HG03558 (cell line): ENCODE measurements around the gene BAIAP2.
"Not testable (repeated sequence)": the region's sequence is repeated elsewhere in the genome, so short reads cannot be mapped to it uniquely, and the experiment has no call there.

Experiments
- ATAC-seq: cut with Tn5 transposase; IDR thresholded peaks from one replicate; pipeline ENCODE4 v1.9.1; 2021; ENCODE audit warnings: moderate number of reproducible peaks; ENCODE audit not compliant: unreplicated experiment; ENCODE audit errors: extremely low read depth

The BAIAP2 gene

DNA sequence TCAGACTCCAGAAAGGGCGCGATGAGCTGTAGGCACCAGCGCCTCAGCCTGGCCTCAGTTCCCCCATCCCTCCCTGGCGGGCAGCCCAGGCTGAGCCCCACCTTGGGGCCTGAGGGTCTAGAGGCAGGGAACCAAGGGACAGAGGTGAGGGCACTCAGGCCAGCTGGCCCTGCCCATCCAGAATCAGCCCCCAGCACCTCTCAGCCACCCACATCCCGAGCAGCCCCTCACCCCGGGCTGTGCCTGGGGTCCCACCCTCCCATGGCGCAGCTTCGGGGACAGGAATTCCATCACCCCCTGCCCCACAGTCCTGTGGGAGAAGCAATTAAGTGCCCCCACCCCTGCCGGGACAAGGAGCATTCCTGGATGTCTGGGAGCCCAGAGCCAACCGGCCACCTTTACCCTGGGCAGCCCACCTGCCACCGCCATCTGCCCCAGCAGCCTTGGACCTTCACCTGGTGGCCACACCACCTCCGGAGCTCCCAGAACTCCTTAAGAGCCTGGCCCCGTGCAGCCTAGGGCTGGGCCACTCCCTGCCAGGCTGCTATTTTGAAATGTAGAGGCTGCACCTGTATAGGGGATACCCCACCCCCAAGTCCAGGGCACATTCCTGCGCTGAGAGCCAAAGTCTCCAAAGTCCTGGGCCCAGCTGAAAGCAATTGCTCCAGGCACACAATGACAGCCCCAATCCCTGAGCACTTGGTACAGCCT is 96.7 kb downstream of the BAIAP2 start:
- ATAC-seq: no peak

DNA sequence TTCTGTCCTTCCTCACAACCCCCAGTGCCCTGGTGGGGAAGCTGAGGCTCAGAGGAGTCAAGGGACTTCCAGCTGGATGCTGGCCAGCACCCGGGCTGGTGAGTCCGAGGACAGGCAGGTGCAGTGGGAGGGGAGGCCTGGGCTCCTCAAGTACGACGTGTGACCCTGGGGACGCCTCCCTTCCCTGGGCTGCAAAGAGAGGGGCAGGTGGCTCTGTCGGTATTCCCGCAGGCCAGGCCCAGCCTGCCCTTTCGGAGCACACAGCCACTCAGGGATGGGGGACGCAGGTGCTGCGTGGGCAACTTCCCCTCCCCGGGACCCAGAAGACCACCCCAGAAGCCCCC is 97.2 kb downstream of the BAIAP2 start:
- no peak for ATAC-seq

DNA sequence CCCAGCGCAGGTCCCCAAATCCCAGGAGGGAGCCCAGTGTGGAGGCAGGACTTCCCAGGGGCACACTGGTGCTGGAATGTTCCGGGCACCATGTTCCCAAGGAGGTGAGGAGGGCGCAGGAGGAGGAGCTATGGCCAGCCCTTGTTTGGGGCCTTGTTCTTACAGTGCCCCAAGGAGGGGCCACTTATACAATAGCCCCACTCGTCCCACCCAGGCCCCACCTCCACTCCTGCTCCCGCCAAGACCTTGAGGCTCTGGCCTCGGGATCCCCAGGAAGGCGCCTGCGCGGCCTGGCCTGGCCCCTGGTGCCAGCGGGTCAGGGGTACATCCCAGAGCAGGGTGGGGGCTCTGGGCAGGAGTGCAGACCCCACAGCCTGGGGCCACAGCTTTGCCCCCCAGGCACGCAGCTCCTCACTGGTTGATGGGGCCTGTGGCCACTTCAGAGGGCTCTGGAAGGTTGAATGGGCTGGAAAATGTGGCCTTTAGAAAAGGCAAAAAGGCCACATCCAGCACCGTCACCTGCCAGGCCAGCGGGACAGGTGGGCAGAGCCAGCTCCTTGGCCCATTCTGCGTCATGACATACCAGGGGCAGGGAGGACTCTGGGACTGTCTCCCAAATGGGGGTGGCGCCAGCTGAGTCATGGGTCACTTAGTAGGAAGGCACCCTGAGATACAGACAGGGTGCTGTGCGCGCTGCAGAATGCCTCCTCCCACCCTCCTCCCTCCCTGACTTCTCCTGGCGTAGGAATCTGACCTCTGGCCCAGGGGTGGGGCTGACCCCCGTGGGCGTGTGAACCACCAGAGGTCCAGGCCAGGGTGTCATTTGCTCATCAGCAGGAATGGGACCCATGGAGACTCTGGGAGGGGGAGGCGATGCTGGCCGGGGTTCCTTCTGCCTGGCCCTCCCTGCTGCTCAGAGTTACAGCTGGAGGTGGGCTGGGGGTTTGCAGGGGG is 98.1 kb downstream of the BAIAP2 start:
- no peak for ATAC-seq

DNA sequence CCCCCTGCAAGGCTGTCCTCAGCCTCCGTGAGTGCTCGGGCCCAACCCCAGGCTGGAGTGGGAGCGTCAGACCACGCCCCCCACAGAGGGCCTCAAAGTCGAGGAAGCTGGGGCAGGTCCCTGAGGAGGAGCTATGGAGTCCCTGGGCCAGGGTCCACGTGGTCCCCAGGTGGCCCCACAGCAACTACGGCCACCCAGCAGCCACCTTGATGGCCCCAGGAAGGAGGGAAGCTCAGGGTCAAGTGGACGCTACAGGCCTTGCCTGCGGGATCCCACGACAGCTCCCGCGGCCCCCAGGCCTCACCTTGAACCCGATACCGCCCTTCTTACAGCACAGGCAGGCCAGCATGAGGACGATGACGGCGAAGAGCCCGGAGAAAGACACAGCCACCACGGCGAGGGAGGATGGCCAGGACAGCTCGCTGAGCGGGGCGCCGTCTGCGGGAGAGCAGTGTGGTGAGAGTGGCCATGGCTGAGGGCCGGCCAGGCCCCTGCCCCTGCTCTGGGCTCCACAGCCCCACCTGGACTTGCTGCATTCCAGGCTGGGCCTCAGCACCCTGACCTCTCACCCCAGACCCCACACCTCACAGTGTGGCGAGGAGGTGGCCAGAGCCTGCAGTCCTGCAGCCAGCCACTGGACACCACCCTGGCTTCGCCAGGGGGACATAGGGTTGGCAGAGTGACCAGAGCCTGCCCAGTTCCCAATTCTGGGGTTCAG is 99.3 kb downstream of the BAIAP2 start:
- no peak for ATAC-seq

DNA sequence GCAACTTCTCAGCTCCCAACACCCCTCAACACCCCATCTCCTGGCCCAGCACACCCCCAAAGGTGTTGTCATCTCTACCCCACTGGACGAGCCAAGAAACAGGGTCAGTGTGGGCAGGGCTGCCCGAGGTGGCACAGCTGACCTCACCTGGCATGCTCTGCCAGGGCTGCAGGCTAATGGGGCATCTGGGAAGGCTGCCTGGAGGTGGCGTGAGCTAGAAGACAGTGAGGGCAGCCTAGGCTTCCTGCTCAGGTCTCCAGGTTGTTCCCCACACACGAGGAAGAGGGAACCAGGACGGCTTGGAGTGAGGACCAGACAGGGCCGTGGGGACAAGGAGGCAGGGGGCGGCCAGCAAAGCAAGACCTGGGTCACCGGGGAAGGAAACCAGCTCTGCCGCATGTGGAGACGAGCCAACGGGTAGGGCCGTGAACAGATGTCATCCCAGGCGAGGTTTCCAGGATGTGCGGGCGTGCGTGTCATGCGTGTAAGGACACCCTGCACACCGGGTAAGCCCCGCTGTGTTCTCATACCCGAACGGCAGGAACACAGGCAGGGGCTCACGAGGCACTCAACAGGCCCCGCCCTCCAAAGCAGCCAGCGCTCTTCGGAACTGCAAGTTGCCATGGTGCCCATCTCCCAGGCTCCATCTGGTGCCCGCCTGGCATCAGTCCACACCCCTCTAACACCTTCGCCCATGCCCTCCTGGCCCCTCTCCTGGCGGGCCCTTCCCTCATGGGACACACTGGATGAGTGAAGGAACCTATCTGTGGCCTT is 100.7 kb downstream of the BAIAP2 start:
- no peak for ATAC-seq

DNA sequence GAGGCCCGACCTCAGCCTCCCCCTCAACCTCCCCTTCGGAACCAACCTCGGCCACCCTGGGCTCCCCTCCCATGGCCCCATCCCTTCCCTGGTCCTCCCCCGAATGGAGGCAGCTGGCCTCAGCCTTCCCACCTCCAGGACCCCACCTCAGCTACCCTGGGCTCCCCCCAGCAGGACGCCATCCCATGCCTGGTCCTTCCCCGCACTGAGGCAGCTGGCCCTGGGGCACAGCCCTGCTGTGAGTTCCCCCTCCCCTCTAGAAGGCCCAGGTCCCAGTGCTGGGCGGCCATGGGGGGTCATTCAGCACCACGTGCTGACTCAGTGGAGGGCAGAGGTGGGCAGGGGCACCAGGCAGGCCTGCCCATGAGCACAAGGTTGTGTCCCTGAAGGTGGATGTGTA is 101.4 kb downstream of the BAIAP2 start:
- no peak for ATAC-seq

DNA sequence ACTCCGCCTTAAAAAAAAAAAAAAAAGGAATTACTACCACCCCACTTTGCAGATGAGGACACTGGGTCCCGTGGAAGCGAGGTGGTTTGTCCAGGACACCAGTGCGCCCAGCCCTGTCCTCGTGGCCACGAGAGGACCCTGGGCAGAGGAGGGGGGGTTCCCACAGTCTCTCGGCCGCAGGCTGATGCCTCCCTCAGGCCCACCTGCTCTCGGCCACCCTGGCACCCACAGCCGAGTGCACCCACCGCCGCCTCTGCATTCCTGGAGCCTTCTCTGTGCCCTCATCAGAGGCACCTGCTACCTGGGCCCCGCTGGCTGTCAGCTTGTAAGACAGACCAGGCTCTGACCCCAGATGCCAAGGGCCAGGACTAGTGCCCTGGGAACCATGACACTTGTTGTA is 102.3 kb downstream of the BAIAP2 start:
- ATAC-seq: no peak

DNA sequence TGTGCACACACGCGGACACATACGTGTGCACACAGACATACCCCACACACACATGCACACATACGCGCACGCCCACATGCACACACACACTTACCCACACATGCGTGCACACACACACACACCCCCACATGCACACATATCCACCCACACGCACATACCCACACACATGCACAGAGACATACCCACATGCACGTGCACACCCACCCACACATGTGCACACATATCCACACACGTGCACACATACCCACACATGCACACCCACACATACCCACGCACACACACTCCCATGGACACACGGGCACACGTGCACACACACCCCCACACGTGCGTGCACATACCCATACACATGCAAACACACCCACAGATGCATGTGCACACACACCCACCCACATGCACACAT is 103.1 kb downstream of the BAIAP2 start:
- no peak for ATAC-seq

DNA sequence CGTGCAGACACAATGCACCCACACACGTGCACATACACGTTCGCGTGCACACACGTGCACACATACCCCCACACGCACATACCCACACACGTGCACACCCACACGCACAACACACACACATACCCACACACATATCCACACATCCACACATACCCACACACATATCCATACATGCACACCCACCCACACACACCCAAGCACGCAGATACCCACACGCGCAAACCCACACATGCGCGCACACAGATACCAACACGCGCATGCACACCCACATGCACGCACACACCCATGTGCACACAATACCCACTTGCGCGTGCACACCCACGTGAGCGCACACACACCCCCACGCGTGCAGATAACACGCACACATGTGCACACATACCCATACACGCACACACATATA is 103.5 kb downstream of the BAIAP2 start:
- ATAC-seq: no peak

DNA sequence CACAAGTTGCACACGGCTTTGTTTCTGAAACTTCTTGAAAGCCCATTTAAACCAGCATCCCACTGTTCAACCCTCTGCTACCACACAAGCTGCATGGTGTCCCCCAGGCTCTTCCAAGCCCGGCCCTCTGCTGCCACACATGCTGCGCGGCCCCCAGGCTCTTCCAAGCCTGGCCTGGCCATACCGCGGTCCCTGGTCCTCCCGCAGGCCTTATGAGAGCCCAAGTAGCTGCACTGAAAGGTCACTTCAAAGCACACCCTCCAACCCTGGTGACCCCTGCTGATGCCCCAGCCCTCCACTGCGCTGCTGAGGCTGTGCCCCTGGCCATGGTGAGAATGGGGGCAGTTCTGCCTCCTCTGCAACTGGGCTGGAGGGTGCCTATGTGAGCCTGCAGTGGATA is 104.5 kb downstream of the BAIAP2 start:
- no peak for ATAC-seq

DNA sequence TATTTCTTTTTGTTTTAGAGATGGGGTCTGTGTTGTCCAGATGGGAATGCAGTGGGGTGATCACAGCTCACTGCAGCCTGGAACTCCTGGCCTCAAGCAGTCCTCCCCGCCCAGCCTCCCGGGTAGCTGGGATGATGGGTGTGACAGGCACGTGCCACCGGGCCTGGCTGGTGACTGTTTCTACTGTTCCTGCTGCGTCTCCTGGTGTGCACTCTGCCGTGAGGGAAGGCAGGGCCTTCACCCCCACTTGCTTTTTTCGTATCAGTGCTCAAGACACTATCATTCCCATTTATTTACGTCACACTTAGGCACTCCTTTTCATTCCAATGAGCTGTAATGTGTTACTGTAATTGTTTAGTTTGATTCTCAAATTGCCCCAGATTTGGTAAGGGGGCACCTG is 105.1 kb downstream of the BAIAP2 start:
- ATAC-seq: no peak

DNA sequence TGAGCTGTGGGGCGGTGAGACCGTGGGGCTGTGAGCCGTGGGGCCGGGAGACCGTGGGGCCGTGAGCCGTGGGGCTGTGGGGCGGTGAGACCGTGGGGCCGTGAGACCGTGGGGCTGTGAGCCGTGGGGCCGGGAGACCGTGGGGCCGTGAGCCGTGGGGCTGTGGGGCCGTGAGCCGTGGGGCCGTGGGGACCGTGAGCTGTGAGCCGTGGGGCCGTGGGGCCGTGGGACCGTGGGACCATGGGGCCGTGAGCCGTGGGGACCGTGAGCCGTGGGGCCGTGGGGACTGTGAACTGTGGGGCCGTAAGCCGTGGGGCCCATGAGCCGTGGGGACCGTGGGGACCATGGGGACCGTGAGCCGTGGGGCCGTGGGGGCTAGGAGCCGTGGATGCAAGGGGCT is 105.7 kb downstream of the BAIAP2 start:
- ATAC-seq: no peak

DNA sequence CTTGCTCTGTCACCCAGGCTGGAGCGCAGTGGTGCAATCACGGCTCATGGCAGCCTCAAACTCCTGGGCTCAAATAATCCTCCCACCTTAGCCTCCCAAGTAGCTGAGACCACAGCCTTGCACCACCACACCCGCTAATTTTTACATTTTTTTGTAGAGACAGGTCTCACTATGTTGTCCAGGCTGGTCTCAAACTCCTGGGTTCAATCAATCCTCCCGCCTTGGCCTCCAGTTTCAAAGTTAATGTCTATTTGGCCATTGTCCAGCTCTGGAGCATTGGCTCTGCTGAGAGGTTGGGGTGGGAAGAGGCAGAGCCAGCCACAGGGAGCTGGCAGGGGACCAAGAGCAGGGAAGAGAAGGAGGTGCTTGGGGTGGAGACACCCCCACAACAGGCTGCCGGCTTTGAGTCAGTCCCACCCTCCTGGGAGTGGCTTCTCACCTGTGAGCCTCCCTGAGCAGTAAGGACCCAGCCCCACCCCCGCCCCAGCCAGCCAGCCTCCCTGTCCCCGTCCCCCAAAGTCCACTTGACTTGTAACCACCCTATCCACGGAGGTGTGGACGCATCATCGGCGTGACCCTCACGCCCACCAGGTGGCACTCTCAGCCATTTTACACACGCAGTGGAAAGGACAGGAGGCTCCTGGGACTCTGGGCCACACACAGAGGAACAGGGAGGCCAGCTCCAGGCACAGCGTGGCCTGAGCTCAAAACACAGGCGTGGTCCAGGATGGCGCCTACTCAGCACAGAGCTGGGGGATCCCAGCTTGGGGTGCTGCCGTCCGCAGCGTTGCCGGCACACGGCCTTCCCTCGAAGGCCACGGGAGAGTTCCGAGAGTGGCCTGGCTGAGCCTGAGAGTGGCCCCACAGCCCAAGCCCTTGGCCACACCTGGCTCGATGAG is 107.6 kb downstream of the BAIAP2 start:
- ATAC-seq: no peak

DNA sequence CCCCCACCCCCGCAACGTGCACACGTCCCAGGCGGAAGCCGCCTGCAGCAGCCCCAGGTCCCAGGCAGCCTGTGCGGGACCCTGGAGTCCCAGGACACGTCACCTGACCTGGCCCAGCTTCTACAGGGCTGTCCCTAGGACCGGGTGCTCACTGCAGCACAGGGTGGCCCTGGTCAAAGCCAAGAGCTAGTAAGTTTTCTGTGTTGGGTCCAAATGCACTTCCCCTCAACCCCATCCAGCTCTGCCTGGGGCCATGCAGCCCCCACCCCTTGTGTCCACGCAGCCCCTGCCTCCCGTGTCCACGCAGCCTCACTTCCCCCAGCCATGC is 108.2 kb downstream of the BAIAP2 start:
- ATAC-seq: no peak

DNA sequence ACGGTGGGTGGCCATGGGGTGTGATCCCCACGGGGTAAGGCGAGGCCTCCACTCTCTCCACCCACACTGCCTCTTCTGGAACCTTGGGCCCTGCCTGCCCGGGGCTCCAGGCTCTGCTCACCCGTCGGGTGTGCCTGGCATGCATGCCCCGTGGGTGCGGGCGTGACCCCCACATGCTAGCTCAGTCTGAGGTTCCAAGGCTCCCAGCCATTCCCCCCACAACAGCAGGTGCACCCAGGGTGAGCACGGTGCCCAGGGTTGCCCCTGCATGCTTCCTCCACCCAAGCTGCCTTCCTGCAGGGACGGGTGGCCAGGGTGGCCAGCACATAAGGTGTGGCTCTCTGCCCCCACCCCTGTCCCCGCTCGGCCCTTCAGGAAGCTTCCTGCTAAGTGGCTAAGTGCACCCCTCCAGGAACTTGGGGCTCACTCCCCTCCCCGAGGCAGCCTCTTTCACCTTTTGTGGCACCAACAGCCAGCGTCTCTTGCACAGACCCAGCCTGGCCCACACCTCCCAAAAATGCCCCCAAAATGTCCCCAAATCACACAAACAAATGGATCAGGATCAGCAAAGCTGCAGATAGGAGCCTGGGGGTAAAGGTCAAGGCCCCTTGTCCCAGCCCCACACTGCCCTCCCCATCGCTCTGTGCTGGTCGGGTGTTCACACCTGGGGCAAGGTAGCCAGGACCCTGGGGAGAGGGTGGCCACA is 108.9 kb downstream of the BAIAP2 start:
- no peak for ATAC-seq

DNA sequence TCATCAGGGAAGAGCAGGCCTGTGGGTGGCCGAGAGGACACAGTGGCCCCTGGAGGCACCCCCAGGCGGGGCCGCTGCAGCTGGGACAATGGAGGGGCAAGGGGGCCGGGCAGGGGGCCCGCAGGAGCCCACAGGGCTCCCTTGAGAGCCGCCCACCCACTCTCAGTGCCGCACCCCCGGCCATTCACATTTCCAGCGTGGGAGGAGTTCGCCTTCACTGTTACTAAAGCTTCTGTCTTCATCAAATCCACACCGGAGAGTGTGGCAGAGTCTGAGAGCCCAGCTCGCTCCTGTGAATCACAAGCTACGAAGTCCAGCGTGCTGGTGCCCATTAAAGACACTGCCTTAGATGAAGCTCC is 109.5 kb downstream of the BAIAP2 start:
- no peak for ATAC-seq

DNA sequence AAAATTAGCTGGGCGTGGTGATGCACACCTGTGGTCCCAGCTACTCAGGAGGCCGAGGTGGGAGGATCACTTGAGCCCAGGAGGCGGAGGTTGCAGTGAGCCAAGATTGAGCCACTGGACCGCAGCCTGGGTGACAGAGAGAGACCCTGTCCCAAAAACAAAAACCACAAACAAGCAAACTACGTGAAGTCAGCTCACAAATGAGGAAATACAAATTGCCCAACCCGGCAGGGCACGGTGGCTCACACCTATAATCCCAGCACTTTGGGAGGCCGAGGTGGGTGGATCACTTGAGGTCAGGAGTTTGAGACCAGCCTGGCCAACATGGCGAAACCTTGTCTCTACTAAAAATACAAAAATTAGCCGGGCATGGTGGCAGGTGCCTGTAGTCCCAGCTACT is 111.3 kb downstream of the BAIAP2 start:
- not testable (repeated sequence) for ATAC-seq

DNA sequence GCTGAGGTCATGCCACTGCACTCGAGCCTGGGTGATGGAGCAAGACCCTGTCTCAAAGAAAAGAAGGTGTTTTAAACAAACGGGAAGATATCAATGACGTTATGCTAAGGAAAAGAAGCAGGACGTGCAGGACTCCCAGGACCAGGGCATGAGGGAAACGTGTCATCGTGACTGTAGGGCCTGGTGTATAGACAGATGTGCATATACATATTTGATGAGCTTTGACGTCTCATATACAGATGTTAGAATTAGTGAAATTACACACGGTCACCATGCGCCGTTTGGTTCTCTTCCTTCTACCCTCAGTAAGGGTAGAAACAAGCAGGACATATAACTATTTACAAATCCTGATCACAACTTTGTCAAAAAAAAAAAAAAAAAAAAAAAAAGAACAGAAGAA is 112.8 kb downstream of the BAIAP2 start:
- no peak for ATAC-seq

DNA sequence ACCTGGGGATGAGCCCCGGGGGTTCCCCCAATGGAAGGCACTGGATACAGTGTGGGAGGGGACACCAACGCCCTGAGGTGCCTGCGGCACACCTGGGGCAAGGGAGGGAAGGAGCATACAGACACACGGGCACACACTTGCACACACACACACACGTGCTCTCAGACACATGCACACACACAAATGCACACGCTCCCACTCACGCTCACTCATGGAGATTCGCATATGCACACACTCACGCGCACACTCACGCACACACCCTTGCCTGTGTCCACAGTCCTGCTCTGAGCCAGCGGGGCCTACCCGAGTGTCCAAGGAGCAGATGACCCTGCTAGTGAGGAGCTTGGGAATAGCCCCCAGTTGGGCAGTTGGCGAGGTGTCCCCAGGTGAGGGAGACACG is 113.6 kb downstream of the BAIAP2 start:
- ATAC-seq: no peak
